ENCODE measurements around the gene PFKFB3.

DNA sequence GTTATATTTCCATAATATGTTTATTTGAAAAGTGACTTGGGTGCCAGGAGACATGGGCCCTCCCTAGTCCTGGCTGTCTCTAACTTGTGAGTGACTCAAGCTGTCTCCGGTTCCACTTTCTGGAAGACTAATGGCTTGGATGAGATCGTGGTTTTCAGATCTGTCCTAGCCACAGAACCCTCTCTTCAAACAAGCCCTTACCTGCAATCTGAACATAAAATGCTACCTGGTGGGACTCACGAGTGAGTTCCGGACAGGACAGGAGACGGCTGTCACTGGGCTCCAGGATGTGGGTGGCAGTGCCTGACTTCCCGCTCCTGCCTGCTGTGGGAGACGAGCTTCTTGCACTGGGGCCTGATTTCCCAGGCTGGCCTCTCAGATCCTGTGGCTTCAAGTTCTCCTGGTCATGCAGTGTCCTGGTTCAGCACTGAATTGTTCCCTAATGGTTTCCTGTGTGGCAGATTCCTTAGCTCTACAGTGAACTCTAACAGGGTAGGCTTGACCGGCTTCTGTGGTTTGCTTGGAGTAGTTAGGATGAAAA lies 26.0 kb upstream of the PFKFB3 start:
- TF ChIP-seq CTCF (IDR thresholded peaks at IDR 0.05) (no peak), POLR2A (IDR thresholded peaks at IDR 0.05) (no peak)

Measured in adrenal gland (tissue), 5 donors.